ENCODE data around the gene TMEM60.
A peak's percentile ranks its signal among the peaks of the same experiment; 100 is the strongest.
"Not testable (repeated sequence)": the region's sequence is repeated elsewhere in the genome, so short reads cannot be mapped to it uniquely, and the experiment has no call there.

Gene TMEM60

GRCh38 chr7:77808517-77808916, 10.3 kb upstream of the TMEM60 start:
- no peak for DNase-seq

- DNase-seq = no peak
Measured at GRCh38 chr7:77806425-77806824, 8.2 kb upstream of the TMEM60 start.

GRCh38 chr7:77802557-77803405, 4.5 kb upstream of the TMEM60 start:
- no peak for DNase-seq

DNA sequence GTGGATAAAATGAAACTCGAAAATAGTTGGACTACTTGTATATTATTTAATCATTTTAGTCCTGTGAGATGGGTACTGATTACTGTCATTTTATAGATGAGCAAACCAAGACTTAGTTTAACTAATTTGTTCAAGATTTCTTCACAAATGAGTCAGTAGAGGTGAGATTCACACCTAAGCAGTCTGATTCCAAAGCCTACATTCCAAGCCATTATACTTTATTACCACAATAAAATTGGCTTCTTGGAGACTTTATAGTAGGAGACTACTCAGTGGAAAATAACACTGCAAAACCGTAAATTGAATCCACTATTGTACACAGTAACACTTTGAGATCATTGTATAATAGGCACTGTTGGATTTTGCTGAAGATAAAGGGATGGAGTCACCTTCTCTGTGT, 2.5 kb upstream of the TMEM60 start:
- no peak for DNase-seq

- no peak for DNase-seq
Measured at GRCh38 chr7:77800158-77800557, 1.9 kb upstream of the TMEM60 start.

DNA sequence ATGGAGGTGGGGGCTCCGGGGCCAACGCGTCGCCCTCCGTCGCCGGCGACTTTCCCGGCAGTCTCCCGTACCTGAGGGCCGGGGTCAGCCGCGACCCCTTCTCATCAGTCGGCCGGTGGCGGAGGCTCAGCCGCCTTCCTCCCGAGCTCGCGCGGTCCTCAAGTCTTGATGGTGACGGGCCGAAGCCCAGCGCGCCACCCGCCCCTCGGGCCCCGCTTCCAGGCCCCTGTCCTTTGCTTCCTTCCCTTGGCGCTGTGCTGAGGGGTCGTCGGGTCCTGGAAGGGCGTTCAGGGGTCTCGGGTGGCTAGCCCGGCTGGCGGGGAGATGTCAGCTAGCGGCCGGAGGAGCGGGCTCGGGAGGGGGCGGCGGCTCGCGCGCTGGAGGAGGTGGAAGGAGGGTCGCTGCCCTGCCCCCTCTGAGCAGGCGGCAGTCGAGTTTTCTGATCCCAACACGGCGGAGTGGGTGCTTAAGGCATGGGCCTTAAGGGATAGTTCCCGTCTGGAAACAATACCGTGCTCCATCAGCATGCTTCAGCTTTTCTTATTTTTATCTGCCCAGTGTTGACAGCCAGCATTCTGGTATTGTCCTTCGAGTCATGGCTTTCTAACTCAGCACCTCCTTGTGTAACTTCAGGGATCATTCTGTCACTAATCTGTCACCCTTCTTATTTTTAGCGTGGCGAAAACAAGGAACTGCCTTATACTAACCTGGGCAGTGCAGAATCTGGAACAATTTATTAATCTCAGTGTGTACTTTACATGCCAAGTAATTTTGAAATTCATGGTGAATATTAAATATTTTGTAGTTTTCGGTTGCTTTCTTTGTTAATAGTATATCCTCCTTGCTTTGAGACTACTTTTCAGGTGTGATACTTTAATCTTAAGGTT, 1.1 kb upstream of the TMEM60 start:
- peak; percentile 10 for DNase-seq

DNA sequence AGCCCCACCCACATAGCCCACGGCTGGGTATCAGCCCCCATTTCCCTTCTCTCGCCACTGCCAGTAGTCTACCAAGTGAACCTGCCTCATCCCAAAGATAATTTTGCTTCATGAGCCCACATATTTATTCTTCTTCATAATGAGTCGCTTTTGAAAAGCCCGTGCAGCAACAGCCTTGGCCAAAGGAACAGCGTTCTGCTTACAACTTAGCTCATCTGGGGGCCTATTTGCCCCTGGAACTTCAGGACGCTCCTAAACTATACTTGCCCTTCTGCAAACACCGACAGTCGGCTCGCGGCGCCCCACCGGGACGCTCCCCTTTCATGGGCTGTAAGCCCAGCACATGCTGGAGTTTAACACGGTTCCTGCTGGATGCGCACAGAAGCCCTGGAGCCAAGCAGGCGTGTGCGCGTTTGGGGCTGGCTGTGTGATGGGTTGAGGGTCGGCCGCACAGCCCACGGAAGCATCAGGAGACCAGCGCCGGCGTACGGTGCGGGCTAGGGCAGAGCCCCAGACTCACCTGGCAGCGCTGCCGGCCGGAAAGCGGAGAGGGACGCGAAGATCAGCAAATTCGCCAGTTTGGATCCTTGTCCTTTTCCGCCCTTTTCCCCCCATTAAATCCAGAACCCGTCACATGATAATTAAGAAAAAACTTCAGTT, 370 bp downstream of the TMEM60 start:
- DNase-seq = no peak

GRCh38 chr7:77796960-77797359, 1.3 kb downstream of the TMEM60 start:
- no peak for DNase-seq

DNA sequence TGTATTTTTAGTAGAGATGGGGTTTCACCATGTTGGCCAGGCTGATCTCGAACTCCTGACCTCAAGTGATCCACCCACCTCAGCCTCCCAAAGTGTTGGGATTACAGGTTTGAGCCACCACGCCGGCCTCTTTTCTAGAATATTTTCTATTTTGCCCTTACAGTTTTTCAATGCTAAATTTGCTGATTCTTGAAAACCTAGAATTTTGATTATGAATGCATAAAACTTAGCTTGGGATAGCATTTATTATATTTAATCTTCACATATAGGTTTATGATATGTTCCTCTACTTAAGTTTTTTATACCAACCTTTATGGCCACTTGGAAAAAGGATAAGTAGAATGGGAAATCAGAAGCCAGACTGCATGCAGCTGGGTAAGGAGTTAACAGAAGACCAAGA, 2.1 kb downstream of the TMEM60 start:
- no peak for DNase-seq

DNA sequence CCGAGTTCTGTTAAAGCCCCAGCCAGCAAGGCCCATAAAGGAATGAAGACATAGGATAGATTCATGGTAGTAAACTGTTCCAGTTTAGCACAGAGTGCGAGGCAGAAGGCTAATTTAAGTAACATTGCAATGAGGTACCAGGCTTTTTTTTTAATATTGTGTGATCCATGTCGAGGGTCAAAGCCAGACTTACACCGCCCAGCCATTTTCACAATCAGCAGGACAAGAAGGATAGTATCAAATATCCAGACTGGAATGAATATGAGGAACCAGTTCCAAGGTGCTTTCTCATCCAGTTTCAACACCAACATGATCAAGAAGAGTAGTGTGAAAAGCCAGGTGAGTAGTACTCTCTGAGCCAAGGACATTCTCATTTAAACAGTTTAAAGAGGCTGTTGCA, 4.2 kb downstream of the TMEM60 start:
- DNase-seq = no peak

DNA sequence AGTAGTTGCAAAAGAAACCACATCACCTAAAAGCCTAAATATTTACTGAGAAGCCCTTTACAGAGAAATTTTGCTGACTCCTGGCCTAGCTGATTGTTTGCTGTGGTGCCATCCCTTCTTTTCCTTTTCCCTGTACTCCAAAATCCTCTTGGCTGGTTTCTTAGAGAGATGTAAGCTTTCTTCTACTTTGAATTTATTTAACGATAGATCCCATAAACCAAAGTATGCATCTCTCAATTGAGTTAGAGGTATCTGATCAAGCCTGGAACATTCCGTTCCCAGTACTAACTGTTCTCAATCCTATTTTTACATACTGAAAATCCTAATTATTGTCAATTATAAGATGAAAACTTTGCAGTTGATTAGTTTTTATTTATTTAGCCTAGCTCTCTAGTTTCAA, 6.3 kb downstream of the TMEM60 start:
- DNase-seq = no peak

DNA sequence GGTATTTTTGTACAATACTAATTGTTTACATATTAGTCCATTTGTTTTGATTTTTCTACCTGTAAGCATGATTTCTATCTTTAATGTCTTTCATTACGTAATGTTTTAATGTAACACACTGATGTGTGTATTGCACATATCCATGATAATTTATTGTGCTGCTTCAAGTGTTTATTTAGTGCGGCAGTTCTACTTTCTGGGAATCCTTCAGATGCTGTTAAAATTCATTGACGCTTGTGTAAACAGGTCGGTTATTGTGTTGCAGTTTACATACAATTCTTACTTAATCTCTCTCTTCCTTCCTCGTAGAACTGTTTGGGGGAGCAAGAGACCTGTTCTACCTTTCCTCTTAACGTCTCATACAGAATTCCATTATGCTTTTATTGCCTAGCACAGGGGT, 6.9 kb downstream of the TMEM60 start:
- no peak for DNase-seq

GRCh38 chr7:77788327-77788902, 9.8 kb downstream of the TMEM60 start:
- no peak for DNase-seq

DNA sequence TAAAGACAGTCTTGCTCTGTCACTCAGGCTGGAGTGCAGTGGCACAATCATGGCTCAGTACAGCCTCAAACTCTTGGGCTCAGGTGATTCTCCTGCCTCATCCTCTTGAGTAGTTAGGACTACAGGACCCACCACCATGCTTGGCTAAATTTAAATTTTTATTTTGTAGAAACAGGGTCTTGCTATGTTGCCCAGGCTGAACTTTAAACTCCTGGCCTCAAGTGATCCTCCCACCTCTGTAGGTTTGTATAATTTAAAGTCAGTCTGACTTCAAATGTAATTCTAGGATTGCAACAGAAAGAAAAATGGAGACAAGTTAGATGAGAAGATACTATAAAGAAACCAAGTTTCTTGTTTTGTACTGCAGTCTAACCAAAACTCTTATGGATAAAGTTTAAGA, 11.5 kb downstream of the TMEM60 start:
- DNase-seq = no peak

- DNase-seq = no peak
Measured at GRCh38 chr7:77786018-77786417, 12.2 kb downstream of the TMEM60 start.

- not testable (repeated sequence) for DNase-seq
Measured at GRCh38 chr7:77784426-77784825, 13.8 kb downstream of the TMEM60 start.

GRCh38 chr7:77783545-77783944, 14.7 kb downstream of the TMEM60 start:
- no peak for DNase-seq

DNA sequence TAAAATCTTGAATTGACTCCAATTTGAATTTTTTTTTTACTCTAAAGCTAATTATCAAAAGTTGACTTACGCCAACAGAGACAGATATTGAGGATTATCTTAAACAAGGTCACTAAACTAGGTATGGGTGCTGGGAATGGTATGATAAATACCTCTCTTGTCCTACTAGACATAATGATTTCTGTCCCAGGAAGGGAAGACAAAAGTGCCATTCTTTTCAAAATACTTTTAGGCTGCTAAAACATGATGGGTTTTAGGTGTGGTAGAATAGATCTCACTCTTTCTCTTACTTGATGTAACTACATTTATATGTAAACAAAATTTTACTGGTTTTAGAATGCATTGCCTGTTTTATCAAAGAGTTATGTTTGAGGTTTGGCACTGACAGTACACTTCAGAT, 15.1 kb downstream of the TMEM60 start:
- DNase-seq = no peak

- no peak for DNase-seq
Measured at GRCh38 chr7:77782383-77782782, 15.9 kb downstream of the TMEM60 start.

GRCh38 chr7:77778535-77778934, 19.7 kb downstream of the TMEM60 start:
- no peak for DNase-seq

- no peak for DNase-seq
Measured at GRCh38 chr7:77771901-77772300, 26.3 kb downstream of the TMEM60 start.

- DNase-seq = no peak
Measured at GRCh38 chr7:77770316-77770715, 27.9 kb downstream of the TMEM60 start.

All from activated gamma-delta T cell treated with Interleukin-2 at 50 U/mL for 16 hours (primary cell).